GM12878 (cell line): ENCODE data around the gene LIF. TPM values are rescaled to one million over a fixed set of nuclear protein-coding genes. Genes with fewer than 3 reads are reported as not detected.

Experiments used
- ATAC-seq: fragments of 200-7000 bp; cut with Tn5 transposase; 3 replicates; pipeline ENCODE4 v1.9.1; 2020; ENCODE audit warnings: mild to moderate bottlenecking, moderate library complexity
- BruUV-seq: library from RNA; stranded (reverse); fragments of 400-500 nt; replicated peaks from 2 replicates; lab custom pipeline; 2021; lab: Mats Ljungman, UMichigan
- CTCF ChIA-PET: fragments of 300-600 bp; sonication (Branson Sonifier 250); formaldehyde crosslinking; extraction: SDS; loops from one replicate; lab custom pipeline; 2021; ENCODE audit warnings: inconsistent platforms; lab: Yijun Ruan, JAX
- POLR2A ChIA-PET: fragments of 350-600 bp; formaldehyde crosslinking; extraction: SDS; loops from one replicate; lab custom pipeline; 2021; ENCODE audit warnings: inconsistent platforms; lab: Charles Lee
- RAD21 ChIA-PET: fragments of 300-600 bp; sonication (Branson Sonifier 250); formaldehyde crosslinking; loops from one replicate; lab custom pipeline; 2023; ENCODE audit warnings: antibody characterized with exemption; ENCODE audit not compliant: unreplicated experiment; lab: Charles Lee
- SMC1A ChIA-PET: fragments of 300-600 bp; sonication (Branson Sonifier 250); formaldehyde crosslinking; loops from one replicate; lab custom pipeline; 2023; ENCODE audit not compliant: unreplicated experiment, uncharacterized antibody; lab: Charles Lee
- DNase-seq: peaks from one replicate; pipeline ENCODE4 v3.0.0-alpha.2; 2011; ENCODE audit warnings: low read depth, low spot score
- FAIRE-seq: peaks from 3 replicates; lab custom pipeline; 2011; peaks lifted over from hg19 to GRCh38; lab: Jason Lieb, UNC
- H2AFZ ChIP-seq: 2 replicates; pipeline ENCODE4 v1.6.0; 2011; ENCODE audit warnings: low read depth, low read length, control low read depth; ENCODE audit not compliant: control insufficient read depth
- H3K27ac ChIP-seq: 2 replicates; pipeline ENCODE4 v1.5.1; 2011; ENCODE audit warnings: control low read depth; ENCODE audit not compliant: control insufficient read depth, insufficient read depth
- H3K27me3 ChIP-seq, 2 experiments: replicated peaks in 1 of 2; 2 replicates each; pipeline versions ENCODE4 v1.6.0 to v1.6.1; 2011; ENCODE audit warnings: low read length in 1 of 2; ENCODE audit not compliant: control insufficient read depth in 2 of 2, insufficient read depth in 2 of 2
- H3K36me3 ChIP-seq, 2 experiments: 2 replicates each; pipeline ENCODE4 v1.5.1; 2011; ENCODE audit warnings: low read length in 1 of 2; ENCODE audit not compliant: control insufficient read depth in 2 of 2, insufficient read depth in 2 of 2
- H3K4me1 ChIP-seq: 2 replicates; pipeline ENCODE4 v1.6.1; 2011; ENCODE audit warnings: mild to moderate bottlenecking, low read length, moderate library complexity, mixed read lengths; ENCODE audit not compliant: control insufficient read depth, insufficient read depth
- H3K4me2 ChIP-seq: 2 replicates; pipeline ENCODE4 v1.6.0; 2011; ENCODE audit warnings: control low read depth; ENCODE audit not compliant: control insufficient read depth, insufficient read depth
- H3K4me3 ChIP-seq: fragments of 200-600 bp; sonication (generic); 2 replicates; pipeline ENCODE4 v1.5.1; 2016
- H3K79me2 ChIP-seq: 2 replicates; pipeline ENCODE4 v1.6.0; 2011; ENCODE audit warnings: low read length; ENCODE audit not compliant: control insufficient read depth, insufficient read depth
- H3K9ac ChIP-seq: 2 replicates; pipeline ENCODE4 v1.8.0; 2011; ENCODE audit warnings: low read length, control low read depth, mixed read lengths; ENCODE audit not compliant: control insufficient read depth, insufficient read depth
- H3K9me3 ChIP-seq: replicated peaks from 3 replicates; pipeline ENCODE4 v1.5.1; 2011; ENCODE audit warnings: mild to moderate bottlenecking, low read length; ENCODE audit not compliant: control insufficient read depth, insufficient read depth
- H4K20me1 ChIP-seq: 2 replicates; pipeline ENCODE4 v1.6.0; 2011; ENCODE audit not compliant: control insufficient read depth, insufficient read depth
- BCL11A ChIP-seq: IDR thresholded peaks from 2 replicates; pipeline ENCODE4 v1.6.1; 2011; ENCODE audit warnings: low read depth, low read length
- HCFC1 ChIP-seq: fragments of 150-350 bp; IDR thresholded peaks from 2 replicates; pipeline ENCODE4 v1.6.1; 2014; ENCODE audit warnings: low read length
- HDAC2 ChIP-seq: fragments of 200-600 bp; sonication (generic); IDR thresholded peaks from 2 replicates; pipeline ENCODE4 v1.6.1; 2017
- HDGF ChIP-seq: fragments of 450-650 bp; IDR thresholded peaks from 2 replicates; pipeline ENCODE4 v1.6.1; 2016; ENCODE audit warnings: antibody characterized with exemption
- IKZF2 ChIP-seq, 2 experiments: fragments of 450-650 bp; IDR thresholded peaks; 2 replicates each; pipeline ENCODE4 v1.6.1; 2017; ENCODE audit warnings: mild to moderate bottlenecking in 2 of 2, moderate library complexity in 2 of 2
- KAT2A ChIP-seq: conservative IDR thresholded peaks from 2 replicates; pipeline ENCODE4 v1.6.1; 2011; ENCODE audit warnings: low read depth, low read length; ENCODE audit not compliant: control insufficient read depth
- MXI1 ChIP-seq: fragments of 150-350 bp; IDR thresholded peaks from 2 replicates; pipeline ENCODE4 v1.6.1; 2011; ENCODE audit warnings: low read depth, mild to moderate bottlenecking, inconsistent platforms, low read length, improper control_type of control experiment
- MYB ChIP-seq: fragments of 150-350 bp; IDR thresholded peaks from 2 replicates; pipeline ENCODE4 v1.6.1; 2014; ENCODE audit warnings: mild to moderate bottlenecking, low read depth, low read length, borderline replicate concordance
- NFYA ChIP-seq: IDR thresholded peaks from 2 replicates; pipeline ENCODE4 v1.6.1; 2011; ENCODE audit warnings: low read depth, mild to moderate bottlenecking, low read length, improper control_type of control experiment, borderline replicate concordance
- RB1 ChIP-seq: fragments of 450-650 bp; formaldehyde crosslinking; IDR thresholded peaks from 2 replicates; pipeline ENCODE4 v1.6.1; 2017; ENCODE audit warnings: mild to moderate bottlenecking, borderline replicate concordance
- WGBS: methylation state at CpG from one replicate; pipeline ENCODE4 v1.1.6; 2016; ENCODE audit warnings: low lambda C conversion rate; ENCODE audit not compliant: insufficient replicate concordance, insufficient coverage; ENCODE audit errors: missing lambda C conversion rate; 5-methylcytosine and 5-hydroxymethylcytosine counted together
- in situ Hi-C: fragments of 300-500 bp; cut with MboI; formaldehyde crosslinking; loops from 9 replicates; pipeline ENCODE4 v1.14.3; 2018; ENCODE audit warnings: mixed read lengths
- intact Hi-C: fragments of 100-400 bp; cut with micrococcal nuclease; formaldehyde crosslinking; loops from one replicate; pipeline ENCODE4 v1.14.2; 2022; ENCODE audit not compliant: unreplicated experiment
- polyA plus RNA-seq, 11 experiments: library from polyadenylated mRNA; depleted of rRNA in 4 of 11; unstranded in 6 of 11; stranded (reverse) in 5 of 11; fragments of >200 nt; fragmentation: Nextera tagmentation in 4 of 11; fragmentation: Illumina TruSeq in 1 of 11; extraction: Ambion mirVana in 4 of 11; extraction: Trizol in 1 of 11; gene quantifications; 1 replicate in 1 of 11; 2 replicates in 10 of 11; pipeline versions ENCODE4 v1.2.1 to v1.2.3, GENCODE V29; 2011 to 2016; ENCODE audit warnings: inconsistent platforms in 2 of 11, missing spikeins in 2 of 11, low read depth in 1 of 11
- total RNA-seq, 4 experiments: library from RNA; depleted of rRNA in 3 of 4; stranded (reverse); fragments of >200 nt in 3 of 4; fragmentation: Illumina TruSeq in 1 of 4; extraction: Trizol in 1 of 4; gene quantifications; 2 replicates each; pipeline versions ENCODE4 v1.2.1 to v1.2.3, GENCODE V29; 2013 to 2021
- TF ChIP-seq, protein P1 (sequence below): fragments of 150-350 bp; IDR thresholded peaks from 2 replicates; pipeline ENCODE4 v1.6.1; 2016; ENCODE audit warnings: low read depth, low read length
- TF ChIP-seq, protein P2 (sequence below): fragments of 450-650 bp; conservative IDR thresholded peaks from 2 replicates; pipeline ENCODE4 v1.6.1; 2017; ENCODE audit warnings: mild to moderate bottlenecking, moderate library complexity
- TF ChIP-seq, protein P3 (sequence below): fragments of 450-650 bp; IDR thresholded peaks from 2 replicates; pipeline ENCODE4 v1.6.1; 2016; ENCODE audit warnings: mild to moderate bottlenecking, moderate library complexity, borderline replicate concordance

Gene LIF
- total and polyA plus RNA-seq, 10 of the 15 experiments (the other 5 are each of a cell fraction or from before 2014, with no cell fraction given), result 0.05 to 3.4 (median 0.97) TPM

DNA sequence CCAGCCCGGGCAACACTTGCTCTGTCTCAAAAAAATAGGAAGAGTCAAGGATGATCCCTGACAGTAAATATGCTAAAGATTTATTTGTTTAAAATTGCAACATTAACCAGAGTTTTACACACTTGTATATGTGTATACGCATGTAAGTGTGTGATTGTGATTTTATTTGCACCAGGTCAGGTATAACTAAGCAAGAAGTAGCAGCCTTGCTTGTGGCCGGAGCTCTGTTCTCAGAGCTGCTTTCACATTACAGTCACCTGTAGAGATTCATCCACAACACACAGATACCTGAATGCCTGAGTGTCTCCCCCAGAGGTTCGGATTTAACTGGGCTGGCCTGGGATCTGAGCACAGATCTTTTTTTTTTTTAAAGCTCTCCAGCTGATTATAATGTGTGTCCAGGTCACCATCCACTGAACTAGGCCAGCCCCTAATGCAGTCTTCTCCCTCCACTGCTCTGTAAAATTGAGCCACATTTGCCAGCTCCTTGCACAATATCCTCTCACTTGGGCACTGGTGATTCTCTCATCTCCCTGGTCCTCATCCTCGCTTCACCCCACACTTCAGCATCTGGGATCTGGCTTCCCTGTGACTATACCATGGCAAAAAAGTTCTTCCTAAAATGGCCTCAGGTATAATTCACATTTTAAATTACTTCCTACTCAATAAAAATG lies 48.3 kb downstream of the LIF start:
- in situ Hi-C loops (no loop called here), intact Hi-C loops (no loop called here)
- Histone ChIP-seq H3K27ac (no peak overlapping the region), H2AFZ (no peak overlapping the region), H4K20me1 (no peaks in the 10 kb centered on the region), H3K9ac (no peak overlapping the region), H3K36me3 (no peaks in the 10 kb centered on the region), H3K27me3 (no peaks in the 10 kb centered on the region), H3K4me1 (peaks cover 16% of the 10 kb centered on the region), H3K4me3 (no peak overlapping the region), H3K79me2 (no peaks in the 10 kb centered on the region), H3K4me2 (no peak overlapping the region), H3K9me3 (no peaks in the 10 kb centered on the region)
- ATAC-seq (no peak), FAIRE-seq (no peak), DNase-seq (no peak)
- ChIA-PET CTCF (no interaction called here), SMC1A (interaction anchor here (1.2 to 1.7 kb wide), 2 partner anchors 13 to 112 kb away, joined by 3 to 6 read pairs; no protein-coding TSS in a partner anchor), RAD21 (interaction anchor here (1.1 kb wide), 1 partner anchor 9 kb away, joined by 3 read pairs; no protein-coding TSS in a partner anchor), POLR2A (interaction anchor here (0.6 kb wide), 1 partner anchor 61 kb away, joined by 3 read pairs; no protein-coding TSS in a partner anchor)
- BruUV-seq, result no TSS peak
- 67% methylated on average over 5 of the region's 5 CpGs for WGBS
- TF ChIP-seq MXI1 (no peak), HCFC1 (no peak), KAT2A (no peak), HDGF (no peak), HDAC2 (no peak), BCL11A (no peak), NFYA (no peak), MYB (no peak), IKZF2 (IDR thresholded peaks at IDR 0.05) (no peak), RB1 (no peak)
- TF ChIP-seq, protein P1, sequence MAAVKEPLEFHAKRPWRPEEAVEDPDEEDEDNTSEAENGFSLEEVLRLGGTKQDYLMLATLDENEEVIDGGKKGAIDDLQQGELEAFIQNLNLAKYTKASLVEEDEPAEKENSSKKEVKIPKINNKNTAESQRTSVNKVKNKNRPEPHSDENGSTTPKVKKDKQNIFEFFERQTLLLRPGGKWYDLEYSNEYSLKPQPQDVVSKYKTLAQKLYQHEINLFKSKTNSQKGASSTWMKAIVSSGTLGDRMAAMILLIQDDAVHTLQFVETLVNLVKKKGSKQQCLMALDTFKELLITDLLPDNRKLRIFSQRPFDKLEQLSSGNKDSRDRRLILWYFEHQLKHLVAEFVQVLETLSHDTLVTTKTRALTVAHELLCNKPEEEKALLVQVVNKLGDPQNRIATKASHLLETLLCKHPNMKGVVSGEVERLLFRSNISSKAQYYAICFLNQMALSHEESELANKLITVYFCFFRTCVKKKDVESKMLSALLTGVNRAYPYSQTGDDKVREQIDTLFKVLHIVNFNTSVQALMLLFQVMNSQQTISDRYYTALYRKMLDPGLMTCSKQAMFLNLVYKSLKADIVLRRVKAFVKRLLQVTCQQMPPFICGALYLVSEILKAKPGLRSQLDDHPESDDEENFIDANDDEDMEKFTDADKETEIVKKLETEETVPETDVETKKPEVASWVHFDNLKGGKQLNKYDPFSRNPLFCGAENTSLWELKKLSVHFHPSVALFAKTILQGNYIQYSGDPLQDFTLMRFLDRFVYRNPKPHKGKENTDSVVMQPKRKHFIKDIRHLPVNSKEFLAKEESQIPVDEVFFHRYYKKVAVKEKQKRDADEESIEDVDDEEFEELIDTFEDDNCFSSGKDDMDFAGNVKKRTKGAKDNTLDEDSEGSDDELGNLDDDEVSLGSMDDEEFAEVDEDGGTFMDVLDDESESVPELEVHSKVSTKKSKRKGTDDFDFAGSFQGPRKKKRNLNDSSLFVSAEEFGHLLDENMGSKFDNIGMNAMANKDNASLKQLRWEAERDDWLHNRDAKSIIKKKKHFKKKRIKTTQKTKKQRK, result no peak
- TF ChIP-seq, protein P2, sequence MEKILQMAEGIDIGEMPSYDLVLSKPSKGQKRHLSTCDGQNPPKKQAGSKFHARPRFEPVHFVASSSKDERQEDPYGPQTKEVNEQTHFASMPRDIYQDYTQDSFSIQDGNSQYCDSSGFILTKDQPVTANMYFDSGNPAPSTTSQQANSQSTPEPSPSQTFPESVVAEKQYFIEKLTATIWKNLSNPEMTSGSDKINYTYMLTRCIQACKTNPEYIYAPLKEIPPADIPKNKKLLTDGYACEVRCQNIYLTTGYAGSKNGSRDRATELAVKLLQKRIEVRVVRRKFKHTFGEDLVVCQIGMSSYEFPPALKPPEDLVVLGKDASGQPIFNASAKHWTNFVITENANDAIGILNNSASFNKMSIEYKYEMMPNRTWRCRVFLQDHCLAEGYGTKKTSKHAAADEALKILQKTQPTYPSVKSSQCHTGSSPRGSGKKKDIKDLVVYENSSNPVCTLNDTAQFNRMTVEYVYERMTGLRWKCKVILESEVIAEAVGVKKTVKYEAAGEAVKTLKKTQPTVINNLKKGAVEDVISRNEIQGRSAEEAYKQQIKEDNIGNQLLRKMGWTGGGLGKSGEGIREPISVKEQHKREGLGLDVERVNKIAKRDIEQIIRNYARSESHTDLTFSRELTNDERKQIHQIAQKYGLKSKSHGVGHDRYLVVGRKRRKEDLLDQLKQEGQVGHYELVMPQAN, result no peak
- TF ChIP-seq, protein P3, sequence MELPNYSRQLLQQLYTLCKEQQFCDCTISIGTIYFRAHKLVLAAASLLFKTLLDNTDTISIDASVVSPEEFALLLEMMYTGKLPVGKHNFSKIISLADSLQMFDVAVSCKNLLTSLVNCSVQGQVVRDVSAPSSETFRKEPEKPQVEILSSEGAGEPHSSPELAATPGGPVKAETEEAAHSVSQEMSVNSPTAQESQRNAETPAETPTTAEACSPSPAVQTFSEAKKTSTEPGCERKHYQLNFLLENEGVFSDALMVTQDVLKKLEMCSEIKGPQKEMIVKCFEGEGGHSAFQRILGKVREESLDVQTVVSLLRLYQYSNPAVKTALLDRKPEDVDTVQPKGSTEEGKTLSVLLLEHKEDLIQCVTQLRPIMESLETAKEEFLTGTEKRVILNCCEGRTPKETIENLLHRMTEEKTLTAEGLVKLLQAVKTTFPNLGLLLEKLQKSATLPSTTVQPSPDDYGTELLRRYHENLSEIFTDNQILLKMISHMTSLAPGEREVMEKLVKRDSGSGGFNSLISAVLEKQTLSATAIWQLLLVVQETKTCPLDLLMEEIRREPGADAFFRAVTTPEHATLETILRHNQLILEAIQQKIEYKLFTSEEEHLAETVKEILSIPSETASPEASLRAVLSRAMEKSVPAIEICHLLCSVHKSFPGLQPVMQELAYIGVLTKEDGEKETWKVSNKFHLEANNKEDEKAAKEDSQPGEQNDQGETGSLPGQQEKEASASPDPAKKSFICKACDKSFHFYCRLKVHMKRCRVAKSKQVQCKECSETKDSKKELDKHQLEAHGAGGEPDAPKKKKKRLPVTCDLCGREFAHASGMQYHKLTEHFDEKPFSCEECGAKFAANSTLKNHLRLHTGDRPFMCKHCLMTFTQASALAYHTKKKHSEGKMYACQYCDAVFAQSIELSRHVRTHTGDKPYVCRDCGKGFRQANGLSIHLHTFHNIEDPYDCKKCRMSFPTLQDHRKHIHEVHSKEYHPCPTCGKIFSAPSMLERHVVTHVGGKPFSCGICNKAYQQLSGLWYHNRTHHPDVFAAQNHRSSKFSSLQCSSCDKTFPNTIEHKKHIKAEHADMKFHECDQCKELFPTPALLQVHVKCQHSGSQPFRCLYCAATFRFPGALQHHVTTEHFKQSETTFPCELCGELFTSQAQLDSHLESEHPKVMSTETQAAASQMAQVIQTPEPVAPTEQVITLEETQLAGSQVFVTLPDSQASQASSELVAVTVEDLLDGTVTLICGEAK, result no peak
